Activated CD8-positive, alpha-beta T cell treated with anti-CD3 and anti-CD28 coated beads for 36 hours (primary cell): Measurements from ENCODE around the gene FOSB. TPM values are rescaled to one million over a fixed set of nuclear protein-coding genes. Genes with fewer than 3 reads are reported as not detected.

ENCODE experiments used
- ATAC-seq: fragments of 200-7000 bp; cut with Tn5 transposase; one replicate; pipeline ENCODE4 v1.10.0; 2021; ENCODE audit warnings: mild to moderate bottlenecking, moderate library complexity
- CTCF ChIA-PET: fragments of 350-600 bp; sonication (Branson Sonifier 250); formaldehyde crosslinking; loops from one replicate; lab custom pipeline; 2021; ENCODE audit warnings: antibody characterized with exemption; lab: Charles Lee
- POLR2A ChIA-PET: fragments of 350-600 bp; sonication (Branson Sonifier 250); formaldehyde crosslinking; loops from one replicate; lab custom pipeline; 2021; ENCODE audit warnings: antibody characterized with exemption; lab: Charles Lee
- DNase-seq: peaks from one replicate; pipeline ENCODE4 v3.0.0-alpha.2; 2020
- H3K27ac Mint-ChIP-seq: one replicate; pipeline ENCODE4 v1.8.0; 2021; ENCODE audit warnings: mild to moderate bottlenecking, mixed read lengths
- H3K27me3 Mint-ChIP-seq: one replicate; pipeline ENCODE4 v1.8.0; 2021; ENCODE audit warnings: mixed read lengths
- H3K36me3 Mint-ChIP-seq: one replicate; pipeline ENCODE4 v1.8.0; 2021; ENCODE audit warnings: low read depth, mixed read lengths
- H3K4me1 Mint-ChIP-seq: one replicate; pipeline ENCODE4 v1.8.0; 2021; ENCODE audit warnings: low read depth, mixed read lengths
- H3K4me3 Mint-ChIP-seq: one replicate; pipeline ENCODE4 v1.8.0; 2021; ENCODE audit warnings: mild to moderate bottlenecking, moderate library complexity, mixed read lengths
- H3K9me3 Mint-ChIP-seq: one replicate; pipeline ENCODE4 v1.8.0; 2021; ENCODE audit warnings: mixed read lengths
- CTCF ChIP-seq: fragments of 200-600 bp; IDR thresholded peaks from one replicate; pipeline ENCODE4 v1.8.0; 2022; ENCODE audit warnings: antibody characterized with exemption, mild to moderate bottlenecking
- intact Hi-C: fragments of 100-400 bp; cut with micrococcal nuclease; formaldehyde crosslinking; loops from one replicate; pipeline ENCODE4 v1.10.0; 2022
- total RNA-seq, 2 experiments: library from RNA; stranded (reverse); gene quantifications; one replicate each; pipeline ENCODE4 v1.2.3, GENCODE V29; 2021

The FOSB gene
- total RNA-seq, 2 experiments from 2014 or later: 70.0 to 71.2 TPM

- DNase-seq: peak; percentile 97
- H3K4me3 Mint-ChIP-seq: peak within 1 kb of the TSS; percentile 96
- peak; percentile 60 for ATAC-seq
- intact Hi-C loops: loop anchor here (5.0 kb wide), 1 partner anchor 135 kb away; no protein-coding TSS in a partner anchor
- peaks cover 40% of the 10 kb centered on the region for H3K4me1 Mint-ChIP-seq
- ChIA-PET POLR2A (interaction anchor here (1.0 to 1.4 kb wide), 3 partner anchors 8 to 134 kb away, joined by 3 to 8 read pairs (median 5); no protein-coding TSS in a partner anchor), CTCF (no interaction called here)
- peaks cover 17% of the 10 kb centered on the region for H3K36me3 Mint-ChIP-seq
- H3K27me3 Mint-ChIP-seq: no peaks in the 10 kb centered on the region
- H3K27ac Mint-ChIP-seq: peak within 1 kb of the TSS; percentile 95
- H3K9me3 Mint-ChIP-seq: no peaks in the 10 kb centered on the region
- TF ChIP-seq CTCF: no peak
These were observed 39.4 kb downstream of the FOSB start, which contains the start of gene VASP for GRCh38 chr19:45506989-45507871. Gene VASP, plus strand, starts transcription at chr19:45507479. Its CDS starts 293 bp downstream, at chr19:45507772.

GRCh38 chr19:45507872-45508416 lies 40.1 kb downstream of the FOSB start:
- Mint-ChIP-seq H3K9me3 (no peaks in the 10 kb centered on the region), H3K4me1 (peaks cover 43% of the 10 kb centered on the region), H3K27me3 (no peaks in the 10 kb centered on the region), H3K36me3 (peaks cover 17% of the 10 kb centered on the region), H3K27ac (peak overlapping the region; percentile 90), H3K4me3 (peak overlapping the region; percentile 96)
- TF ChIP-seq CTCF: no peak
- CTCF ChIA-PET: interaction anchor here (1.0 to 1.4 kb wide), 3 partner anchors 23 to 134 kb away, joined by 3 to 9 read pairs (median 5); no protein-coding TSS in a partner anchor
- ATAC-seq (no peak), DNase-seq (no peak)
- POLR2A ChIA-PET: interaction anchor here (1.0 to 1.4 kb wide), 3 partner anchors 9 to 134 kb away, joined by 3 to 8 read pairs (median 5); no protein-coding TSS in a partner anchor
- intact Hi-C loops: loop anchor here (5.0 kb wide), 1 partner anchor 134 kb away; no protein-coding TSS in a partner anchor

GRCh38 chr19:45508417-45508860 lies 40.6 kb downstream of the FOSB start:
- ChIA-PET POLR2A (interaction anchor here (1.0 to 1.4 kb wide), 3 partner anchors 9 to 133 kb away, joined by 3 to 8 read pairs (median 5); no protein-coding TSS in a partner anchor), CTCF (interaction anchor here (1.0 to 1.4 kb wide), 3 partner anchors 23 to 134 kb away, joined by 3 to 9 read pairs (median 5); no protein-coding TSS in a partner anchor)
- Mint-ChIP-seq H3K27ac (peak overlapping the region; percentile 90), H3K4me3 (peak overlapping the region; percentile 96), H3K27me3 (no peaks in the 10 kb centered on the region), H3K4me1 (peaks cover 47% of the 10 kb centered on the region), H3K36me3 (peaks cover 17% of the 10 kb centered on the region), H3K9me3 (no peaks in the 10 kb centered on the region)
- TF ChIP-seq CTCF: no peak
- ATAC-seq (no peak), DNase-seq (peak; percentile 79)
- intact Hi-C loops: loop anchor here (5.0 kb wide), 1 partner anchor 134 kb away; no protein-coding TSS in a partner anchor

GRCh38 chr19:45508861-45509691 lies 41.3 kb downstream of the FOSB start:
- H3K4me3 Mint-ChIP-seq: peak overlapping the region; percentile 96
- ATAC-seq: peak; percentile 1
- DNase-seq: peak; percentile 60
- intact Hi-C loops: loop anchor here (5.0 kb wide), 1 partner anchor 133 kb away; no protein-coding TSS in a partner anchor
- H3K27me3 Mint-ChIP-seq: no peaks in the 10 kb centered on the region
- H3K4me1 Mint-ChIP-seq: peaks cover 52% of the 10 kb centered on the region
- ChIA-PET POLR2A (interaction anchor here (1.4 kb wide), 2 partner anchors 10 to 133 kb away, joined by 5 to 8 read pairs; no protein-coding TSS in a partner anchor), CTCF (interaction anchor here (1.0 to 1.4 kb wide), 6 partner anchors 13 to 133 kb away, joined by 3 to 9 read pairs (median 4); no protein-coding TSS in a partner anchor)
- H3K9me3 Mint-ChIP-seq: no peaks in the 10 kb centered on the region
- peaks cover 19% of the 10 kb centered on the region for H3K36me3 Mint-ChIP-seq
- H3K27ac Mint-ChIP-seq: peak overlapping the region; percentile 90
- no peak for TF ChIP-seq CTCF
